Large intestine (tissue), 3 donors: Measurements from ENCODE around the gene SLC25A26. TPM values are rescaled to one million over a fixed set of nuclear protein-coding genes. Genes with fewer than 3 reads are reported as not detected.
A peak's percentile ranks its signal among the peaks of the same experiment; 100 is the strongest.

ENCODE experiments used
- DNase-seq, 2 donors: peaks; one replicate each; pipeline versions ENCODE4 v3.0.0 to v3.0.0-alpha.2; 2013
- H3K27ac ChIP-seq: one replicate; pipeline ENCODE4 v1.5.1; 2013; ENCODE audit warnings: low read length
- H3K27me3 ChIP-seq: 2 replicates; pipeline ENCODE4 v1.6.1; 2013; ENCODE audit warnings: low read length; ENCODE audit not compliant: control insufficient read depth, insufficient read depth
- H3K36me3 ChIP-seq: 2 replicates; pipeline ENCODE4 v1.6.1; 2013; ENCODE audit warnings: low read length; ENCODE audit not compliant: control insufficient read depth, insufficient read depth
- H3K4me1 ChIP-seq: one replicate; pipeline ENCODE4 v1.6.1; 2013; ENCODE audit warnings: low read length; ENCODE audit not compliant: control insufficient read depth, insufficient read depth
- H3K4me3 ChIP-seq: one replicate; pipeline ENCODE4 v1.5.1; 2013; ENCODE audit warnings: low read length
- H3K9me3 ChIP-seq: one replicate; pipeline ENCODE4 v1.6.1; 2013; ENCODE audit warnings: mild to moderate bottlenecking, low read depth, low read length, moderate library complexity; ENCODE audit not compliant: control insufficient read depth
- WGBS: methylation state at CpG from one replicate; pipeline ENCODE4 v1.1.5; 2013; ENCODE audit warnings: low lambda C conversion rate; ENCODE audit not compliant: insufficient coverage; 5-methylcytosine and 5-hydroxymethylcytosine counted together
- polyA plus RNA-seq: library from polyadenylated mRNA; unstranded; fragments of 120-200 nt; gene quantifications from one replicate; pipeline ENCODE4 v1.2.1, GENCODE V29; 2013

Gene SLC25A26
- polyA plus RNA-seq, 1 donor, result 19.9 TPM

GRCh38 chr3:66344391-66344811, 123.6 kb downstream of the SLC25A26 start:
- peak overlapping the region; percentile 66 for H3K27ac ChIP-seq
- peak; percentile 68 to 87 for DNase-seq
- no peak overlapping the region for H3K4me3 ChIP-seq
- H3K27me3 ChIP-seq, result no peaks in the 10 kb centered on the region
- H3K9me3 ChIP-seq, result no peaks in the 10 kb centered on the region
- H3K4me1 ChIP-seq, result peaks cover 9% of the 10 kb centered on the region
- H3K36me3 ChIP-seq, result no peaks in the 10 kb centered on the region
- 35% methylated on average over 3 of the region's 9 CpGs for WGBS

GRCh38 chr3:66344848-66345578, 124.2 kb downstream of the SLC25A26 start:
- 32% methylated on average over 2 of the region's 8 CpGs for WGBS
- peak; percentile 27 to 74 for DNase-seq
- Histone ChIP-seq H3K36me3 (no peaks in the 10 kb centered on the region), H3K27me3 (no peaks in the 10 kb centered on the region), H3K4me3 (no peak overlapping the region), H3K4me1 (peaks cover 9% of the 10 kb centered on the region), H3K9me3 (no peaks in the 10 kb centered on the region), H3K27ac (peak overlapping the region; percentile 66)

- no CpG with 5 or more reads among the region's 3 CpGs for WGBS
- Histone ChIP-seq H3K27ac (no peak overlapping the region), H3K27me3 (no peaks in the 10 kb centered on the region), H3K4me3 (no peak overlapping the region), H3K36me3 (no peaks in the 10 kb centered on the region), H3K9me3 (no peaks in the 10 kb centered on the region), H3K4me1 (peaks cover 9% of the 10 kb centered on the region)
- DNase-seq, result no peak
These were observed 127.9 kb downstream of the SLC25A26 start for GRCh38 chr3:66348704-66349103.

GRCh38 chr3:66350601-66351000, 129.8 kb downstream of the SLC25A26 start:
- no CpG with 5 or more reads among the region's 8 CpGs for WGBS
- Histone ChIP-seq H3K27me3 (no peaks in the 10 kb centered on the region), H3K4me3 (no peak overlapping the region), H3K27ac (no peak overlapping the region), H3K9me3 (no peaks in the 10 kb centered on the region), H3K36me3 (no peaks in the 10 kb centered on the region), H3K4me1 (no peaks in the 10 kb centered on the region)
- no peak for DNase-seq

GRCh38 chr3:66353039-66353438, 132.2 kb downstream of the SLC25A26 start:
- Histone ChIP-seq H3K36me3 (no peaks in the 10 kb centered on the region), H3K27me3 (no peaks in the 10 kb centered on the region), H3K4me3 (no peak overlapping the region), H3K27ac (no peak overlapping the region), H3K4me1 (no peaks in the 10 kb centered on the region), H3K9me3 (no peaks in the 10 kb centered on the region)
- DNase-seq, result no peak
- WGBS, result no CpG with 5 or more reads among the region's 3 CpGs

GRCh38 chr3:66353530-66353929, 132.7 kb downstream of the SLC25A26 start:
- no peaks in the 10 kb centered on the region for H3K9me3 ChIP-seq
- H3K4me1 ChIP-seq, result no peaks in the 10 kb centered on the region
- DNase-seq, result peak in 1 of 2 donors; percentile 18
- no CpG with 5 or more reads among the region's 6 CpGs for WGBS
- H3K27ac ChIP-seq, result no peak overlapping the region
- H3K4me3 ChIP-seq, result no peak overlapping the region
- H3K36me3 ChIP-seq, result no peaks in the 10 kb centered on the region
- no peaks in the 10 kb centered on the region for H3K27me3 ChIP-seq

- Histone ChIP-seq H3K27me3 (no peaks in the 10 kb centered on the region), H3K4me1 (no peaks in the 10 kb centered on the region), H3K9me3 (no peaks in the 10 kb centered on the region), H3K4me3 (no peak overlapping the region), H3K27ac (no peak overlapping the region), H3K36me3 (no peaks in the 10 kb centered on the region)
- WGBS, result 70% methylated on average over 2 of the region's 2 CpGs
- no peak for DNase-seq
These were observed 133.2 kb downstream of the SLC25A26 start for GRCh38 chr3:66354001-66354400.

GRCh38 chr3:66355394-66355793, 134.6 kb downstream of the SLC25A26 start:
- Histone ChIP-seq H3K4me1 (no peaks in the 10 kb centered on the region), H3K27ac (no peak overlapping the region), H3K4me3 (no peak overlapping the region), H3K27me3 (no peaks in the 10 kb centered on the region), H3K9me3 (no peaks in the 10 kb centered on the region), H3K36me3 (no peaks in the 10 kb centered on the region)
- no peak for DNase-seq
- WGBS, result 100% methylated on average over 2 of the region's 3 CpGs

GRCh38 chr3:66355997-66356396, 135.2 kb downstream of the SLC25A26 start:
- Histone ChIP-seq H3K27ac (no peak overlapping the region), H3K9me3 (no peaks in the 10 kb centered on the region), H3K4me3 (no peak overlapping the region), H3K36me3 (no peaks in the 10 kb centered on the region), H3K4me1 (no peaks in the 10 kb centered on the region), H3K27me3 (no peaks in the 10 kb centered on the region)
- no peak for DNase-seq
- no CpG with 5 or more reads among the region's 1 CpG for WGBS

- 100% methylated on average over 2 of the region's 5 CpGs for WGBS
- no peaks in the 10 kb centered on the region for H3K9me3 ChIP-seq
These were observed 140.6 kb downstream of the SLC25A26 start for GRCh38 chr3:66361356-66361755.

GRCh38 chr3:66362541-66362941, 141.7 kb downstream of the SLC25A26 start:
- Histone ChIP-seq H3K36me3 (no peaks in the 10 kb centered on the region), H3K27ac (no peak overlapping the region), H3K4me3 (no peak overlapping the region), H3K4me1 (peaks cover 7% of the 10 kb centered on the region), H3K9me3 (no peaks in the 10 kb centered on the region), H3K27me3 (no peaks in the 10 kb centered on the region)
- DNase-seq, result no peak
- no CpG with 5 or more reads among the region's 3 CpGs for WGBS

More at GRCh38 chr3:66361356-66361755, 140.6 kb downstream of the SLC25A26 start:
- Histone ChIP-seq H3K27me3 (no peaks in the 10 kb centered on the region), H3K36me3 (no peaks in the 10 kb centered on the region), H3K4me3 (no peak overlapping the region), H3K4me1 (peaks cover 7% of the 10 kb centered on the region), H3K27ac (no peak overlapping the region)
- no peak for DNase-seq
